Stimulated activated CD4-positive, alpha-beta T cell treated with anti-CD3 and anti-CD28 coated beads, Interleukin-15, amount 100 ng/mL, for 48 hours (primary cell): ENCODE data around the gene TTC21B.
"Not testable (repeated sequence)": the region's sequence is repeated elsewhere in the genome, so short reads cannot be mapped to it uniquely, and the experiment has no call there.

ENCODE experiments used
- DNase-seq, 2 donors: peaks; one replicate each; pipeline ENCODE4 v3.0.0-alpha.2; 2020; ENCODE audit warnings: low read depth in 2 of 2

Gene TTC21B

GRCh38 chr2:165953655-165954606 lies at the start of gene TTC21B:
TSS of gene TTC21B (minus strand) at chr2:165953776. CDS start at chr2:165953705, 71 bp downstream.
- DNase-seq, result peak; percentile 85 to 92

GRCh38 chr2:166000401-166000800 lies 46.8 kb upstream of the TTC21B start:
- DNase-seq, result no peak

- no peak for DNase-seq
Measured at GRCh38 chr2:165990846-165991245, 37.3 kb upstream of the TTC21B start.

- no peak for DNase-seq
Measured at GRCh38 chr2:165989851-165990250, 36.3 kb upstream of the TTC21B start.

GRCh38 chr2:165985120-165985519 lies 31.5 kb upstream of the TTC21B start:
- DNase-seq, result no peak

- not testable (repeated sequence) for DNase-seq
Measured at GRCh38 chr2:165972161-165972560, 18.6 kb upstream of the TTC21B start.

GRCh38 chr2:165970663-165971062 lies 17.1 kb upstream of the TTC21B start:
- DNase-seq, result no peak

GRCh38 chr2:165969227-165969626 lies 15.7 kb upstream of the TTC21B start:
- no peak for DNase-seq

- DNase-seq, result no peak
Measured at GRCh38 chr2:165967746-165968145, 14.2 kb upstream of the TTC21B start.

GRCh38 chr2:165961818-165962217 lies 8.2 kb upstream of the TTC21B start:
- DNase-seq, result no peak

- DNase-seq, result no peak
Measured at GRCh38 chr2:165959371-165959770, 5.8 kb upstream of the TTC21B start.

- no peak for DNase-seq
Measured at GRCh38 chr2:165958313-165958960, 4.9 kb upstream of the TTC21B start.

GRCh38 chr2:165957030-165957675 lies 3.6 kb upstream of the TTC21B start:
- DNase-seq, result no peak

GRCh38 chr2:165953306-165953654 lies 296 bp downstream of the TTC21B start:
- no peak for DNase-seq

GRCh38 chr2:165952741-165953211 lies 800 bp downstream of the TTC21B start:
- no peak for DNase-seq

GRCh38 chr2:165952085-165952484 lies 1.5 kb downstream of the TTC21B start:
- DNase-seq, result no peak

- DNase-seq, result no peak
Measured at GRCh38 chr2:165950438-165950837, 3.1 kb downstream of the TTC21B start.

GRCh38 chr2:165941827-165942226 lies 11.7 kb downstream of the TTC21B start:
- DNase-seq, result no peak

GRCh38 chr2:165938237-165938636 lies 15.3 kb downstream of the TTC21B start:
- DNase-seq, result no peak

GRCh38 chr2:165933211-165933910 lies 20.2 kb downstream of the TTC21B start:
- no peak for DNase-seq

- no peak for DNase-seq
Measured at GRCh38 chr2:165927774-165928173, 25.8 kb downstream of the TTC21B start.

GRCh38 chr2:165927353-165927752 lies 26.2 kb downstream of the TTC21B start:
- DNase-seq, result no peak
